HEK293T (cell line): ENCODE results near the gene TUBB8B.
"Not testable (repeated sequence)": the region's sequence is repeated elsewhere in the genome, so short reads cannot be mapped to it uniquely, and the experiment has no call there.

Experiments
- ARNT ChIP-seq: fragments of 450-650 bp; IDR thresholded peaks from 2 replicates; pipeline ENCODE4 v1.6.1; 2017; ENCODE audit warnings: mild to moderate bottlenecking
- BHLHE40 ChIP-seq: fragments of 450-650 bp; IDR thresholded peaks from 2 replicates; pipeline ENCODE4 v1.6.1; 2016; ENCODE audit warnings: mild to moderate bottlenecking, moderate library complexity, borderline replicate concordance
- CTBP1 ChIP-seq: fragments of 450-650 bp; IDR thresholded peaks from 2 replicates; pipeline ENCODE4 v1.6.1; 2016; ENCODE audit warnings: borderline replicate concordance
- FOXA1 ChIP-seq: fragments of 450-650 bp; IDR thresholded peaks from 2 replicates; pipeline ENCODE4 v1.6.1; 2016; ENCODE audit warnings: mild to moderate bottlenecking
- FOXK2 ChIP-seq: fragments of 450-650 bp; IDR thresholded peaks from 2 replicates; pipeline ENCODE4 v1.6.1; 2016; ENCODE audit warnings: mild to moderate bottlenecking
- FOXM1 ChIP-seq: fragments of 450-650 bp; IDR thresholded peaks from 2 replicates; pipeline ENCODE4 v1.6.1; 2017; ENCODE audit warnings: mild to moderate bottlenecking, borderline replicate concordance
- HDGF ChIP-seq: fragments of 450-650 bp; IDR thresholded peaks from 2 replicates; pipeline ENCODE4 v1.6.1; 2017; ENCODE audit warnings: antibody characterized with exemption, borderline replicate concordance
- L3MBTL2 ChIP-seq: fragments of 450-650 bp; conservative IDR thresholded peaks from 2 replicates; pipeline ENCODE4 v1.6.1; 2016; ENCODE audit warnings: mild to moderate bottlenecking
- SP1 ChIP-seq: fragments of 450-650 bp; IDR thresholded peaks from 2 replicates; pipeline ENCODE4 v1.6.1; 2017
- SUZ12 ChIP-seq: fragments of 450-650 bp; IDR thresholded peaks from 2 replicates; pipeline ENCODE4 v1.6.1; 2016; ENCODE audit warnings: mild to moderate bottlenecking
- TARDBP ChIP-seq: fragments of 450-650 bp; IDR thresholded peaks from 2 replicates; pipeline ENCODE4 v1.6.1; 2016
- ZNF384 ChIP-seq: fragments of 450-650 bp; IDR thresholded peaks from 2 replicates; pipeline ENCODE4 v1.6.1; 2016
- TF ChIP-seq, protein P1 (sequence below): fragments of 450-650 bp; IDR thresholded peaks from 2 replicates; pipeline ENCODE4 v1.6.1; 2016

DNA sequence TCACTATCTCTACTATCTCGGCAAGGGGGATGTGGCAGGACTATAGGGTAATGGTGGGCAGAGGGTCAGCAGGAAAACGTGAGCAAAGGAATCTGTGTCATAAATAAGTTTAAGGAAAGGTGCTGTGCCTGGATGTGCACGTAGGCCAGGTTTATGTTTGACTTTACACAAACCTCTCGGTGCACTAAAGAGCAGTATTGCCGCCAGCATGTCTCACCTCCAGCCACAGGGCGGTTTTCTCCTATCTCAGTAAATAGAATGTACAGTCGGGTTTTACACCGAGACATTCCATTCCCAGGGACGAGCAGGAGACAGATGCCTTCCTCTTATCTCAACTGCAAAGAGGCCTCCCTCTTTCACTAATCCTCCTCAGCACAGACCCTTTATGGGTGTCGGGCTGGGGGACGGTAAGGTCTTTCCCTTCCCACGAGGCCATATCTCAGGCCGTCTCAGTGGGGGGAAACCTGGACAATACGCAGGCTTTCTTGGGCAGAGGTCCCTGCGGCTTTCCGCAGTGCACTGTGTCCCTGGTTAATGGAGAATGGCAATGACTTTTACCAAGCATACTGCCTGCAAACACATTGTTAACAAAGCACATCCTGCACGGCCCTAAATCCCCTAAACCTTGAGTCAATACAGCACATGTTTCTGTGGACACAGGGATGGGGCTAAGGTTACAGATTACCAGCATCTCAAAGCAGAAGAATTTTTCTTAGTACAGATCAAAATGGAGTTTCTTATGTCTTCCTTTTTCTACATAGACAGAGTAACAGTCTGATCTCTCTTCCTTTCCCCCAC, 41.2 kb upstream of the TUBB8B start:
- not testable (repeated sequence) for TF ChIP-seq ZNF384, CTBP1, L3MBTL2, SUZ12, HDGF, ARNT, TARDBP, FOXA1, SP1, FOXK2, FOXM1, BHLHE40
- TF ChIP-seq, protein P1, sequence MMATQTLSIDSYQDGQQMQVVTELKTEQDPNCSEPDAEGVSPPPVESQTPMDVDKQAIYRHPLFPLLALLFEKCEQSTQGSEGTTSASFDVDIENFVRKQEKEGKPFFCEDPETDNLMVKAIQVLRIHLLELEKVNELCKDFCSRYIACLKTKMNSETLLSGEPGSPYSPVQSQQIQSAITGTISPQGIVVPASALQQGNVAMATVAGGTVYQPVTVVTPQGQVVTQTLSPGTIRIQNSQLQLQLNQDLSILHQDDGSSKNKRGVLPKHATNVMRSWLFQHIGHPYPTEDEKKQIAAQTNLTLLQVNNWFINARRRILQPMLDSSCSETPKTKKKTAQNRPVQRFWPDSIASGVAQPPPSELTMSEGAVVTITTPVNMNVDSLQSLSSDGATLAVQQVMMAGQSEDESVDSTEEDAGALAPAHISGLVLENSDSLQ, result not testable (repeated sequence)
